BJ (cell line): Measurements from ENCODE around the gene GFAP. TPM values are rescaled to one million over a fixed set of nuclear protein-coding genes. Genes with fewer than 3 reads are reported as not detected.

Experiments
- CTCF ChIA-PET: fragments of 350-600 bp; formaldehyde crosslinking; extraction: SDS; loops from one replicate; lab custom pipeline; 2021; ENCODE audit warnings: antibody characterized with exemption, inconsistent platforms; lab: Yijun Ruan, JAX
- POLR2A ChIA-PET: fragments of 300-600 bp; sonication (Branson Sonifier 250); formaldehyde crosslinking; extraction: SDS; loops from one replicate; lab custom pipeline; 2021; ENCODE audit warnings: antibody characterized with exemption; lab: Charles Lee
- DNase-seq: peaks from one replicate; pipeline ENCODE4 v3.0.0-alpha.2; 2011; ENCODE audit warnings: low read depth
- H3K27me3 ChIP-seq: 2 replicates; pipeline ENCODE4 v1.6.0; 2011; ENCODE audit warnings: low read length; ENCODE audit not compliant: control insufficient read depth, insufficient read depth
- H3K36me3 ChIP-seq: 2 replicates; pipeline ENCODE4 v1.5.1; 2011; ENCODE audit warnings: low read length; ENCODE audit not compliant: control insufficient read depth, insufficient read depth
- H3K4me3 ChIP-seq: 2 replicates; pipeline ENCODE4 v1.5.1; 2011; ENCODE audit warnings: low read depth, mild to moderate bottlenecking, control low read depth, low read length
- polyA plus RNA-seq: library from polyadenylated mRNA; depleted of rRNA; stranded (reverse); fragments of >200 nt; gene quantifications from 2 replicates; pipeline ENCODE4 v1.2.3, GENCODE V29; 2011; rRNA removed
- small RNA-seq: library from RNA; depleted of rRNA; stranded (forward); fragments of <200 nt; gene quantifications from one replicate; pipeline ENCODE3, GENCODE V24; 2012; ENCODE audit warnings: low replicate concordance, low read depth; ENCODE audit not compliant: insufficient read length
- TF ChIP-seq, protein P1 (sequence below): IDR thresholded peaks from 2 replicates; pipeline ENCODE4 v1.5.1; 2011; ENCODE audit warnings: low read depth, mild to moderate bottlenecking, control low read depth, inconsistent platforms, low read length, moderate library complexity; ENCODE audit not compliant: insufficient read depth

Gene GFAP
- polyA plus RNA-seq, 1 experiment, result 0.13 TPM

DNA sequence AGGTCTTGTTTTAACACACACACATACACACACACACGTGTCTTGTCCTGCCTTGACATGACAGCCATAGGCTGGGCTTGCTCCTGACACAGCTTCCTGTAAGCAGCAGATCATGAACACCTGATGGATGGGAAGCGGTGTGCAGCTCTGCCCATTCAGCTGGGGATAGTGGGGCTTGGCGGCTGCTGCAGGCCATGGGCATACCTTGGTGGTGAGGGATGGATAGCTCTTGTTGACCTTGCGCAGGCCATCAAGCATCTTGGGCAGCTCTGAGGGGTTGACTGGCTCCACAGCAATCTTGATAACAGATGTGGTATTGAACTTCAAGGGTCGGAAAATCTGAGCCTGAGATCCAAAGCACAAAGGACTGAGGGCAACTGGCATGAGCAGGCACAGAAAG, 55.6 kb downstream of the GFAP start:
- TF ChIP-seq, protein P1, sequence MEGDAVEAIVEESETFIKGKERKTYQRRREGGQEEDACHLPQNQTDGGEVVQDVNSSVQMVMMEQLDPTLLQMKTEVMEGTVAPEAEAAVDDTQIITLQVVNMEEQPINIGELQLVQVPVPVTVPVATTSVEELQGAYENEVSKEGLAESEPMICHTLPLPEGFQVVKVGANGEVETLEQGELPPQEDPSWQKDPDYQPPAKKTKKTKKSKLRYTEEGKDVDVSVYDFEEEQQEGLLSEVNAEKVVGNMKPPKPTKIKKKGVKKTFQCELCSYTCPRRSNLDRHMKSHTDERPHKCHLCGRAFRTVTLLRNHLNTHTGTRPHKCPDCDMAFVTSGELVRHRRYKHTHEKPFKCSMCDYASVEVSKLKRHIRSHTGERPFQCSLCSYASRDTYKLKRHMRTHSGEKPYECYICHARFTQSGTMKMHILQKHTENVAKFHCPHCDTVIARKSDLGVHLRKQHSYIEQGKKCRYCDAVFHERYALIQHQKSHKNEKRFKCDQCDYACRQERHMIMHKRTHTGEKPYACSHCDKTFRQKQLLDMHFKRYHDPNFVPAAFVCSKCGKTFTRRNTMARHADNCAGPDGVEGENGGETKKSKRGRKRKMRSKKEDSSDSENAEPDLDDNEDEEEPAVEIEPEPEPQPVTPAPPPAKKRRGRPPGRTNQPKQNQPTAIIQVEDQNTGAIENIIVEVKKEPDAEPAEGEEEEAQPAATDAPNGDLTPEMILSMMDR, result no peak
- Histone ChIP-seq H3K36me3 (peaks cover 40% of the 10 kb centered on the region), H3K27me3 (no peaks in the 10 kb centered on the region), H3K4me3 (no peak overlapping the region)
- DNase-seq, result no peak
- CTCF ChIA-PET, result interaction anchor here (0.6 to 19.5 kb wide), 3 partner anchors 15 to 194 kb away, joined by 3 to 452 read pairs (median 4); no protein-coding TSS in a partner anchor
- POLR2A ChIA-PET, result no interaction called here

DNA sequence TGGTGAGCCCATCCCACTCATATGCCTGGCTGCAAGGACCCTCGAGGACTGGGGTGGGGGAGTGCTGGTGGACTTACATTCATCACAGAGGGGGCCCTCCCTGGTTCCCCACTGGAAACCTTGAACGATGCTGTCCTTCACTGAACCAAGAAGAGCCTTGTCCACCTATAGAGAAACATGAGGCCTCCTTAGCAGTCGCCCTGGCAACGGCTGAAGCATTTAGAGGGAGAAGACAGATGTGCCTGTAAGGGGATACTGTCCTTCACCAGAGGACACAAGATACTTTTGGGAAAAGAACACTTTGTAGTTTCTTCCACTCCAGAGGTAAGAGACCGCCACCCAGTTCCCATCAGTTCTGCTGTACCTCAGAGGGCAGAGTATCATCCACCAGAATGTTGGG, 61.1 kb downstream of the GFAP start:
- TF ChIP-seq, protein P1, result no peak
- ChIA-PET POLR2A (no interaction called here), CTCF (interaction anchor here (1.5 to 19.5 kb wide), 3 partner anchors 11 to 75 kb away, joined by 3 to 452 read pairs (median 18); no protein-coding TSS in a partner anchor)
- peaks cover 30% of the 10 kb centered on the region for H3K36me3 ChIP-seq
- no peaks in the 10 kb centered on the region for H3K27me3 ChIP-seq
- no peak for DNase-seq
- no peak overlapping the region for H3K4me3 ChIP-seq

Small RNA genes lying within 50 kb of the gene (small RNA-seq; reads per million reads assigned to genes)
- gene CCDC103 (not detected), gene MIR6783 (1.1 reads per million), gene RN7SL405P (not detected)

Other genes with a start within 250 kb of the GFAP start
- gene CCDC43, start 225.7 kb downstream of the GFAP start, polyA plus RNA-seq, result 4.7 and 10.8 TPM in 2 replicates
- gene DBF4B, start 206.8 kb downstream of the GFAP start, polyA plus RNA-seq, result 6.1 and 9.9 TPM in 2 replicates
- 0.31 TPM in 2 replicates for gene ADAM11, start 156.5 kb downstream of the GFAP start, polyA plus RNA-seq
- gene GJC1, start 85.2 kb downstream of the GFAP start, polyA plus RNA-seq, result 26.5 and 32.2 TPM in 2 replicates
- gene HIGD1B, start 67.6 kb downstream of the GFAP start, polyA plus RNA-seq, result not detected in 2 replicates
- 72.0 and 121 TPM in 2 replicates for gene EFTUD2, start 16.1 kb downstream of the GFAP start, polyA plus RNA-seq
- gene KIF18B, start 32.3 kb upstream of the GFAP start, polyA plus RNA-seq, result 5.5 and 10.6 TPM in 2 replicates
- gene C1QL1, start 52.8 kb upstream of the GFAP start, polyA plus RNA-seq, result 0.39 and 0.50 TPM in 2 replicates
- 25.4 and 44.2 TPM in 2 replicates for gene DCAKD, start 136.1 kb upstream of the GFAP start, polyA plus RNA-seq
- gene NMT1, start 145.8 kb upstream of the GFAP start, polyA plus RNA-seq, result 48.1 and 62.5 TPM in 2 replicates
- 47.5 and 81.6 TPM in 2 replicates for gene PLCD3, start 217.0 kb upstream of the GFAP start, polyA plus RNA-seq
- 5.4 and 7.3 TPM in 2 replicates for gene ACBD4, start 220.2 kb upstream of the GFAP start, polyA plus RNA-seq
- gene HEXIM1, start 233.0 kb upstream of the GFAP start, polyA plus RNA-seq, result 16.0 and 16.7 TPM in 2 replicates
- gene HEXIM2, start 246.4 kb upstream of the GFAP start, polyA plus RNA-seq, result 3.9 and 6.3 TPM in 2 replicates